BLaER1 (cell line): Measurements from ENCODE around the gene DENND2A.
"Not testable (repeated sequence)": the region's sequence is repeated elsewhere in the genome, so short reads cannot be mapped to it uniquely, and the experiment has no call there.

Experiments
- H3K27ac ChIP-seq: shearing (Covaris generic); formaldehyde crosslinking; 2 replicates; pipeline ENCODE4 v1.8.1; 2022
- H3K27me3 ChIP-seq: shearing (Covaris generic); formaldehyde crosslinking; 2 replicates; pipeline ENCODE4 v1.8.1; 2022
- H3K36me3 ChIP-seq: shearing (Covaris generic); formaldehyde crosslinking; 2 replicates; pipeline ENCODE4 v1.8.1; 2022
- H3K4me1 ChIP-seq: shearing (Covaris generic); formaldehyde crosslinking; 2 replicates; pipeline ENCODE4 v1.8.1; 2022
- H3K4me2 ChIP-seq: shearing (Covaris generic); formaldehyde crosslinking; 2 replicates; pipeline ENCODE4 v1.8.1; 2022
- H3K4me3 ChIP-seq: shearing (Covaris generic); formaldehyde crosslinking; 2 replicates; pipeline ENCODE4 v1.8.1; 2022
- H3K9ac ChIP-seq: shearing (Covaris generic); formaldehyde crosslinking; 2 replicates; pipeline ENCODE4 v1.8.1; 2022
- H3K9me3 ChIP-seq: shearing (Covaris generic); formaldehyde crosslinking; 2 replicates; pipeline ENCODE4 v1.8.1; 2022
- H4K20me1 ChIP-seq: shearing (Covaris generic); formaldehyde crosslinking; 2 replicates; pipeline ENCODE4 v1.8.1; 2022
- Cebpa-rat ChIP-seq: shearing (Covaris generic); IDR thresholded peaks from 2 replicates; pipeline ENCODE4 v1.8.1; 2022

Gene DENND2A

DNA sequence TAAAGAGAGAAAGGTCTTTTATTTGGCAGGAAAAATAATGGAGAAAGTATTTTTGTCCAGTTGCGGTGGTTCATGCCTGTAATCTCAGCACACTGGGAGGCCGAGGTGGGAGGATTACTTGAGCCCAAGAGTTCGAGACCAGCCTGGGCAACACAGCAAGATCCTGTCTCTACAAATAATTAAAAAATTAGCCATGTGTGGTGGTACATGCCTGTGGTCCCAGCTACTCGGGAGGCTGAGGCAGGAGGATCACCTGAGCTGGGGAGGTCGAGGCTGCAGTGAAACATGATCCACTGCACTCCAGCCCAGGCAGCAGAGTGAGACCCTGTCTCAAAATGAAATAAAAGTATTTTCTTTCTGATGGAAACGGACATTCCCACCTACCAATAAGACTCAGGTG, 83.5 kb downstream of the DENND2A start:
- no peak overlapping the region for H3K27ac ChIP-seq
- no peaks in the 10 kb centered on the region for H3K9me3 ChIP-seq
- no peak overlapping the region for H3K4me2 ChIP-seq
- no peak overlapping the region for H3K9ac ChIP-seq
- no peak for TF ChIP-seq Cebpa-rat
- no peaks in the 10 kb centered on the region for H3K4me1 ChIP-seq
- H3K4me3 ChIP-seq, result no peak overlapping the region
- no peaks in the 10 kb centered on the region for H4K20me1 ChIP-seq
- no peaks in the 10 kb centered on the region for H3K36me3 ChIP-seq
- no peaks in the 10 kb centered on the region for H3K27me3 ChIP-seq

DNA sequence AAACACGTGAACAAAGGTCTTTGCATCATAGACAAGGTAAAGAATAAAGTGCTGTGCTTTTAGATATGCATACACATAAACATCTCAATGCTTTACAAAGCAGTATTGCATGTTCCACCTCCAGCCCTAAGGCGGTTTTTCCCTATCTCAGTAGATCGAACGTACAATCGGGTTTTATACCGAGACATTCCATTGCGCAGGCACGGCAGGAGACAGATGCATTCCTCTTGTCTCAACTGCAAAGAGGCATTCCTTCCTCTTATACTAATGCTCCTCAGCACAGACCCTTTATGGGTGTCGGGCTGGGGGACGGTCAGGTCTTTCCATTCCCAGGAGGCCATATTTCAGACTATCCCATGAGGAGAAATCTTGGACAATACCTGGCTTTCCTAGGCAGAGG, 87.4 kb downstream of the DENND2A start:
- H3K27ac ChIP-seq, H3K27me3 ChIP-seq, H4K20me1 ChIP-seq, H3K4me1 ChIP-seq, H3K36me3 ChIP-seq, H3K9ac ChIP-seq, H3K4me3 ChIP-seq, H3K4me2 ChIP-seq, H3K9me3 ChIP-seq: not testable (repeated sequence)

DNA sequence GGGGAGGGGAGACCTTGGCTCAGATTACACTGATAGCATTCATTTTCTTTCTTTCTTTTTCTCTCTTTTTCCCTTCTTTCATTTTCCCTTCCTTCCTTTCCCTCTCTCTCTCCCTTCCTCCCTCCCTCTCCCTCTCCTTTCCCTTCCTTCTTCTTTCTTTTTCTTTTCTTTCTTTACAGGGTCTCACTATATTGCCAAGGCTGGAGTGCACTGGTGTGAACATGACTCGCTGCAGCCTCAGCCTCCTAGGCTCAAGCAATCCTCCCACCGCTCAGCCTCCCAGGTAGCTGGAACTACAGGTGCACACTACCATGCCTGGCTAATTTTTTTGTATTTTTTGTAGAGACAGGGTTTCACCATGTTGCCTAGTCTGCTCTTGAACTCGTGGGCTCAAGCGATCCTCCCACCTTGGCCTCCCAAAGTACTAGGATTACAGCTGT, 88.4 kb downstream of the DENND2A start:
- Histone ChIP-seq H3K4me3 (no peak overlapping the region), H3K36me3 (no peaks in the 10 kb centered on the region), H3K4me1 (no peaks in the 10 kb centered on the region), H3K27me3 (no peaks in the 10 kb centered on the region), H3K9me3 (no peaks in the 10 kb centered on the region), H3K9ac (no peak overlapping the region), H4K20me1 (no peaks in the 10 kb centered on the region), H3K4me2 (no peak overlapping the region), H3K27ac (no peak overlapping the region)
- TF ChIP-seq Cebpa-rat, result no peak

DNA sequence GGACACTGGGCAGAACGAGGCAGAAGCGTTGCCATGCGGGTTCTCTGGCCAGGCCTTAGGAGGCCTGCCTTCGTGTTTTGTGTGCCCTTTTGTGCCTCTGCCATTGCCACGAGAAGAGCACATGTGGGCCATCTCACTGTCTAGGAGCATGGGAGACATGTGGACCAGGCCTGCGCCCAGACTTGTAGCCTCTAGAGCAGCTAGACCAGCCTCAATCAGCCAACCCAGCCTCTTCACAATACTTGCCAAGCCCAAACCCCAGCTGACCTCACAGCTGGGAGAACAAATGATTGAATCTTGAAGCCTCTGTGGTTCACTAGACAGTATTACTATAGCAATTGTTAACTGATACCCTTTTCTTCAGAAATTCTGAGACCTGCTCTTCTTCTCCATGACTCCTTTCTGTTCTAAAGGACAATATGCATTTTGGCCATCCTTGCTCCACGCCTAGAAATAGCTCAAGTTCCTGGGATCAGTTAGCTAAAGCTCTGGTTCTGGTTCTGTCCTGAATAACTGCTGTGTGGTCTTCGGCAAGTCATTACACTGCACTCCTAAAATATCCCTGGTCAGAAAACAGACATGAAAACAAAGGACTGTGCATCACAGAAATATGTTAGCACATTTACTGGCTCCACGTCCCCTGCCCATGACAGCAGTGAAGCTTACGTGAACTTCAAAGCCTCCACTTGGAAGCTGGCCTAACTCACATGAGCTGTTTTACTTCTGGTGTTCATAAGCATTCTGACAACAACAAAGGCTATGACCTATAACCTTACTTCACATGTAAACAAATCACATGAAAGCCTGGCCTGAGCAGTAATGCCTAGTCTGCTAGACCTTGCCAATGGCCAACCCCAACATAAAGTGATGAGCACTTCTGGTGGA, 89.0 kb downstream of the DENND2A start:
- no peak for TF ChIP-seq Cebpa-rat
- H3K36me3 ChIP-seq, result no peaks in the 10 kb centered on the region; the same call in 1 of the 2 replicates
- no peak overlapping the region for H3K27ac ChIP-seq
- H3K9me3 ChIP-seq, result no peaks in the 10 kb centered on the region
- H4K20me1 ChIP-seq, result no peaks in the 10 kb centered on the region
- H3K27me3 ChIP-seq, result no peaks in the 10 kb centered on the region
- H3K9ac ChIP-seq, result no peak overlapping the region
- no peaks in the 10 kb centered on the region for H3K4me1 ChIP-seq
- no peak overlapping the region for H3K4me2 ChIP-seq
- H3K4me3 ChIP-seq, result no peak overlapping the region

DNA sequence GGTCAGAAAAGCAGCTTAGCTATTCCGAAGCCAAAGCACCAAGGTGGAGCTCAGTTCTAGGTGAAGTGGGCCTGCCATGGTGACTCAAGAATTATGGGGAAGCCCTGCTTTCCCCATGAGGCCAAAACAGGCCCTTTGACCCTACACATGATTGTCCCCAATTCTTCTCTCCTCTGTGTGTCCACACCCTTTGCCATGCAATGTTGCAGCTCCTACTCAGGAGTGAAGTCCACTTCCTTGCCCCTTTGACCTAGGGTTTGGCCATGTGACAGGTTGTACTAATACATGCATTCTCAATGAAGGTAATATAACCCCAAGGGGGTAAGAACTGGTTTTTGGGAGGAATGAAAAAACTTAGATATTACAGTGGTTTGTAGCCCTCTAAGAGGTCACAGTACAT, 93.7 kb downstream of the DENND2A start:
- TF ChIP-seq Cebpa-rat, result no peak
- no peaks in the 10 kb centered on the region for H4K20me1 ChIP-seq
- H3K4me1 ChIP-seq, result no peaks in the 10 kb centered on the region
- H3K4me2 ChIP-seq, result no peak overlapping the region
- no peak overlapping the region for H3K4me3 ChIP-seq
- H3K9me3 ChIP-seq, result no peaks in the 10 kb centered on the region
- no peaks in the 10 kb centered on the region for H3K27me3 ChIP-seq
- peaks cover 4% of the 10 kb centered on the region; the same call in 1 of the 2 replicates for H3K36me3 ChIP-seq
- H3K27ac ChIP-seq, result no peak overlapping the region
- no peak overlapping the region for H3K9ac ChIP-seq

DNA sequence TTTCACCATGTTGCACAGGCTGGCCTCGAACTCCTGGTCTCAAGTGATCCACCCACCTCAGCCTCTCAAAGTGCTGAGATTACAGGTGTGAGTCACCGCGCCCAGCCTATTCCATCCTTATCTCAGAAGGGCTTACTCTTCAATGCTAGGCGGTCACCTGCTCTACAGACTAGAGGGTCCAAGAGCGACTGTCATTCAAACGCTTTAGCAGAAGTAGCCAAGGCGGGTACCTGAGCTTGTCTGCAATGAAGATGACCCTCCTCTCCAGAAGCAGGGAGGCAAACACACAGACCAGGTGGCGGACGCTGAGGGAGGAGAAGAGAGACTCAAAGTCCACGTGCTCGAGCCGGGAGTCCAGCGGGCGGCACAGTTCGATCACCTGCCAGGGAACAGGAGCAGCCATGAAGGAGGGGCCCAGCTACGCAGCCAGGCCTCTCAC, 96.2 kb downstream of the DENND2A start:
- H3K4me2 ChIP-seq, result no peak overlapping the region
- H3K4me3 ChIP-seq, result no peak overlapping the region
- TF ChIP-seq Cebpa-rat, result no peak

DNA sequence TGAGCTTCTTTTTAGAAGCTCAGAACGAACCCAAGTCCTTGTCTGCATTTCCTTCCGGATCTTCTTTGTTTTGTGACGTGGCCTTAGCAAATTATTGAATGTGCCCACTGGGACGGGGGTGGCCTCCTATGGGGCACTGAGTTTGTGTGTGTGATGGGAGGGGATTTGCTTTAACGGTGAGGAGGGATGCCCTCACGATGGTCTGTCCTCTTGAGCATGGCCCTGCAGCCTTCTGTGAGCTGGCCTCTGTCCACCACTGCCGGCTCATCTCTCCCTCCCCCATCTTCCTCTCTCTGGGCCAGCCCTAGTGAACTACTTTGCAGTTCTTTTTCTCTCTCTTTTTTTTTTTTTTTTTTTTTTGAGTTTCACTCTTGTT, 98.4 kb downstream of the DENND2A start:
- no peak overlapping the region for H3K4me3 ChIP-seq
- H3K36me3 ChIP-seq, result peaks cover 4% of the 10 kb centered on the region; the same call in 1 of the 2 replicates
- no peaks in the 10 kb centered on the region for H3K27me3 ChIP-seq
- TF ChIP-seq Cebpa-rat, result no peak
- no peaks in the 10 kb centered on the region for H3K9me3 ChIP-seq
- no peak overlapping the region for H3K4me2 ChIP-seq
- H4K20me1 ChIP-seq, result no peaks in the 10 kb centered on the region
- no peak overlapping the region for H3K27ac ChIP-seq
- no peak overlapping the region for H3K9ac ChIP-seq
- peaks cover 6% of the 10 kb centered on the region for H3K4me1 ChIP-seq

More for the DNA sequence above, 96.2 kb downstream of the DENND2A start:
- Histone ChIP-seq H3K4me1 (no peaks in the 10 kb centered on the region), H3K9ac (no peak overlapping the region), H4K20me1 (no peaks in the 10 kb centered on the region), H3K9me3 (no peaks in the 10 kb centered on the region), H3K36me3 (peaks cover 4% of the 10 kb centered on the region; the same call in 1 of the 2 replicates), H3K27ac (no peak overlapping the region), H3K27me3 (no peaks in the 10 kb centered on the region)

DNA sequence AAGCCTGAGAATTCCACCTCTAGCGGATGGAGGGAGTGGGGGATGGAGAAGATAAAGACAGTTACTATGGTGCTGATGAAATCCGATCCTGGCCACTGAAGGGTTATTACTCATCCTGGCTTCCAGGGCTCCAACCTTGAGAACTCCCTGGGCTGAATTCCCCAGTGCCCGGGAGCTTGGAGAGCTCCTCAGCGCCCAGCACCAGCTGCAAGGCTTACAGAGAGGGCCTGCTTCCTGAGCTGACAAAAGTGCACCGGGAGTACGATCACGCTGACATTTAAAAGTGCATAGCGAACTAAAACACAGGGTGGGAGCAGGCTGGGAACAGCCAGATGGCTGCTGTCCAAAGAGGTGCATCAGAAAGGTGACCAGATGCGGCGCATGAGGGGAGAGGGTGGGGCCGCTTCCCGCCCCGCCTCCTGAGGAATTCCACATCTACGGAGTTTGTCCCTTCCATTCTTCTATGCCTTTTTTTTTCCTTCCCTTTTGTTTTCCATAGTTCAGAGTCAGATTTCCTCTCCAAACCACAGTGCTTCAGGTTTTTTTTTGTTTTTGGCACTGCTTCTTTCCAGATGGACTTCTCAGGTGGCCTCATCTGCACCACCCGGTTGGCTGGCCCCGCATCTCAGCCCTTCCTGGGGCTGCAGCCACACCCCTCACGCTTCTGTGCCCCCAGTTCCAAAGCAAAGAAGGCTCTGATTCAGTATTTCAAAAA, 98.9 kb downstream of the DENND2A start:
- no peak overlapping the region for H3K9ac ChIP-seq
- H4K20me1 ChIP-seq, result no peaks in the 10 kb centered on the region
- H3K4me2 ChIP-seq, result no peak overlapping the region
- no peaks in the 10 kb centered on the region for H3K27me3 ChIP-seq
- TF ChIP-seq Cebpa-rat, result no peak
- H3K4me3 ChIP-seq, result no peak overlapping the region
- peaks cover 11% of the 10 kb centered on the region for H3K4me1 ChIP-seq
- peaks cover 4% of the 10 kb centered on the region; the same call in 1 of the 2 replicates for H3K36me3 ChIP-seq
- H3K27ac ChIP-seq, result no peak overlapping the region
- H3K9me3 ChIP-seq, result no peaks in the 10 kb centered on the region

DNA sequence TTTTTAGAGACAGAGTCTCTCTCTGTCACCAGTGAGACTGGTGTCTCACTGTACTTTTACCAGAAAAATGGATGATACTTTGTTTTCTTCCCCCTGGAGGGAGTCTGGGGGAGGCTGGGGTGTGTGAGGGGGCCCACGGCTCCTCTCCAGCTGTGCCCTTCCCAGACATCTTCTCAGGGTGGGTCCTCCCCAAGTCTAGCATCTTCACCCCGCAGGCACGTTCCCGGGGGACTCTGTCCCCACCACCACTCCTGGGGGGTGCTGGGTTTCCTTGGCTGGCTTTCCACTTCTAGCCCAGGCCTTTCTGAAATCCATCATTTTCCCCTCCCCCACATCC, 99.5 kb downstream of the DENND2A start:
- Histone ChIP-seq H4K20me1 (no peaks in the 10 kb centered on the region), H3K27ac (no peak overlapping the region), H3K27me3 (no peaks in the 10 kb centered on the region), H3K4me1 (peaks cover 12% of the 10 kb centered on the region), H3K9me3 (no peaks in the 10 kb centered on the region), H3K36me3 (0 out of 2 replicates have a peak, but pooled peaks cover 4% of the 10 kb centered on the region), H3K4me2 (no peak overlapping the region), H3K4me3 (no peak overlapping the region), H3K9ac (no peak overlapping the region)
- no peak for TF ChIP-seq Cebpa-rat

DNA sequence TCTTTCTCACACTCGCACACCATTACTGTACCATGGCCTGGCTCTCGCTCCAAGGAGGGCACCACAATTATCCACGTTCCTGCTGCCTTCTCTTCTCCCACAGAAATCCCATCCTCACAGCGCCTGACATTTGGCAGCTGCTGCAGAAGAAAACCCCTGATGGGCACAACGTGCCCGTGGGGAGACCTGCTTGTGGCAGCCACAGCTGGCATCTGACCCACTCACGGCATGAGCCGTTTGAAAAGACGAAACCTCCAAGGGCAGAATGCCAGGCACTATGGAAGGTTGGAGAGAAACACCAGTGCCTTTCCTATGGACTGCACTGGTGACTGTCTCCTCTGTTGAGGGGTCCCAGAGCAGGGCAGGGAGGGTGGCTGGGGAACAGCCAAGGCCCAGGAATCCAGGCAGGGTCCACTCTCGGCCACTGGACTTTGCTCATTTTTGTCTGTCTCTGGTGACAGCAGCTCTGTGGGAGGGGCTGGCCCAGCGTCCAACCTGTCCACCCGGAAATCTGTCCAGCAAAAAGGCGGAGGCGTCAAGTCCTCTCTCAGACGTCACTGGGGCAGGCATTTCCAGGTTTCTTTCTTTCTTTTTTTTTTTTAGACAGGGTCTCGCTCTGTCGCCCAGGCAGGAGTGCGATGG, 100.4 kb downstream of the DENND2A start:
- H3K9ac ChIP-seq, result no peak overlapping the region
- H3K4me2 ChIP-seq, result no peak overlapping the region
- no peaks in the 10 kb centered on the region for H3K27me3 ChIP-seq
- no peaks in the 10 kb centered on the region for H4K20me1 ChIP-seq
- H3K9me3 ChIP-seq, result no peaks in the 10 kb centered on the region
- no peak for TF ChIP-seq Cebpa-rat
- H3K4me3 ChIP-seq, result no peak overlapping the region
- peaks cover 12% of the 10 kb centered on the region for H3K4me1 ChIP-seq
- H3K36me3 ChIP-seq, result no peaks in the 10 kb centered on the region
- H3K27ac ChIP-seq, result no peak overlapping the region
